GM12892 (cell line): ENCODE measurements around the gene TNKS1BP1.

Experiments used
- POLR2A ChIP-seq: IDR thresholded peaks from 2 replicates; pipeline ENCODE4 v1.6.1; 2011; ENCODE audit warnings: low read depth, low read length, control low read depth
- POLR2AphosphoS5 ChIP-seq: IDR thresholded peaks from 2 replicates; pipeline ENCODE4 v1.6.1; 2011; ENCODE audit warnings: low read depth, low read length, control low read depth

DNA sequence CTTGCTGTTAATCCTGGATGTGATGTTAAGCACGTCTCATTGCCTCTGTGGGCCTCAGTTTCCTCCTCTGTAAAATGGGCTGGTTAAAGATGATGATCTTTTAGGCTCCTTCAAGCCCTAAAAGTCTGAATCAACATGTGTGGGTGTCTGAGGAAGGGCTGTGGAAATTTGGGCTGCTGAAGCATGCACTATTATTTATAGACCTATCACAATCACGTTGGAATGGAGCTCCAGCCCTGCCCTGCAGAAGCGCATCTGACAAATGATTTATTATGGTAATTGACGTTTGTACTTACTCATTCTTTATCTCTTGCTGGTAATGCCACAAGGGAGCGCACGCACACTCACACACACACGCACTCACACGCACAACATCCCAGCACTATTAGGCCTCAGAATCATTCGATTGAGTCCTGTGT lies 33.8 kb upstream of the TNKS1BP1 start:
- no peak for TF ChIP-seq POLR2A
- no peak for TF ChIP-seq POLR2AphosphoS5
